Panc1 (cell line): Measurements from ENCODE around the gene KRTDAP. TPM values are rescaled to one million over a fixed set of nuclear protein-coding genes. Genes with fewer than 3 reads are reported as not detected.

ENCODE experiments used
- ATAC-seq: fragments of 200-7000 bp; cut with Tn5 transposase; 2 replicates; pipeline ENCODE4 v1.9.1; 2020; ENCODE audit warnings: mild to moderate bottlenecking, moderate library complexity
- BruUV-seq: library from RNA; stranded (reverse); fragments of 400-500 nt; replicated peaks from 2 replicates; lab custom pipeline; 2021; lab: Mats Ljungman, UMichigan
- CTCF ChIA-PET: fragments of 300-600 bp; sonication (Branson Sonifier 250); formaldehyde crosslinking; loops from one replicate; lab custom pipeline; 2022; ENCODE audit warnings: antibody characterized with exemption; lab: Charles Lee
- POLR2A ChIA-PET: fragments of 300-600 bp; sonication (Branson Sonifier 250); formaldehyde crosslinking; loops from one replicate; lab custom pipeline; 2022; ENCODE audit warnings: antibody characterized with exemption; lab: Charles Lee
- DNase-seq: peaks from one replicate; pipeline ENCODE4 v3.0.0-alpha.2; 2010; ENCODE audit warnings: low read depth, low spot score
- H3K27ac ChIP-seq: 2 replicates; pipeline ENCODE4 v1.5.1; 2011; ENCODE audit warnings: mild to moderate bottlenecking, low read length, inconsistent platforms
- H3K27me3 ChIP-seq: fragments of 200-500 bp; sonication (Bioruptor generic); 2 replicates; pipeline ENCODE4 v1.6.0; 2014; ENCODE audit warnings: low read length, inconsistent platforms; ENCODE audit not compliant: control insufficient read depth, insufficient read depth
- H3K36me3 ChIP-seq: fragments of 200-500 bp; sonication (Bioruptor generic); 2 replicates; pipeline ENCODE4 v1.5.1; 2014; ENCODE audit warnings: inconsistent platforms, mild to moderate bottlenecking, low read length, moderate library complexity; ENCODE audit not compliant: control insufficient read depth, insufficient read depth
- H3K4me1 ChIP-seq: 2 replicates; pipeline ENCODE4 v1.5.1; 2011; ENCODE audit warnings: inconsistent platforms, mild to moderate bottlenecking, low read length, moderate library complexity; ENCODE audit not compliant: control insufficient read depth, insufficient read depth
- H3K4me3 ChIP-seq, 2 experiments: 2 replicates each; pipeline ENCODE4 v1.5.1; 2011 to 2012; ENCODE audit warnings: low read depth in 2 of 2, low read length in 2 of 2, mild to moderate bottlenecking in 2 of 2, inconsistent platforms in 1 of 2, moderate library complexity in 1 of 2
- H3K9me3 ChIP-seq: fragments of 200-500 bp; sonication (Bioruptor generic); 2 replicates; pipeline ENCODE4 v1.5.1; 2014; ENCODE audit warnings: low read depth, mild to moderate bottlenecking, inconsistent platforms, low read length, moderate library complexity; ENCODE audit not compliant: control insufficient read depth, insufficient read depth
- CTCF ChIP-seq: fragments of 450-650 bp; IDR thresholded peaks from 2 replicates; pipeline ENCODE4 v1.5.1; 2017; ENCODE audit warnings: mild to moderate bottlenecking
- POLR2AphosphoS5 ChIP-seq: IDR thresholded peaks from 2 replicates; pipeline ENCODE4 v1.6.1; 2012; ENCODE audit warnings: mild to moderate bottlenecking, low read depth, low read length, moderate library complexity
- SIN3A ChIP-seq: IDR thresholded peaks from 2 replicates; pipeline ENCODE4 v1.6.1; 2012; ENCODE audit warnings: low read depth, mild to moderate bottlenecking, low read length, moderate library complexity, borderline replicate concordance; ENCODE audit not compliant: insufficient read depth
- TCF7L2 ChIP-seq: IDR thresholded peaks from 2 replicates; pipeline ENCODE4 v1.6.1; 2011; ENCODE audit warnings: mild to moderate bottlenecking, low read depth, low read length, inconsistent platforms
- in situ Hi-C: cut with HindIII; loops from 2 replicates; pipeline ENCODE4 v1.10.0; 2016; ENCODE audit warnings: low sequenced_read_pairs, low pct_unique_long_range_greater_than_20kb
- intact Hi-C: fragments of 100-400 bp; cut with micrococcal nuclease; formaldehyde crosslinking; loops from one replicate; pipeline ENCODE4 v1.10.0; 2022; ENCODE audit not compliant: unreplicated experiment
- total RNA-seq: library from RNA; stranded (reverse); gene quantifications from one replicate; pipeline ENCODE4 v1.2.1, GENCODE V29; 2021; ENCODE audit not compliant: unreplicated experiment
- TF ChIP-seq, protein P1 (sequence below), 2 experiments: IDR thresholded peaks; 2 replicates each; pipeline ENCODE4 v1.6.1; 2011 to 2012; ENCODE audit warnings: low read depth in 2 of 2, control low read depth in 1 of 2, low read length in 1 of 2, mild to moderate bottlenecking in 1 of 2, moderate library complexity in 1 of 2; ENCODE audit not compliant: insufficient read depth in 1 of 2

KRTDAP gene
- total RNA-seq, 1 experiment from 2014 or later = not detected

DNA sequence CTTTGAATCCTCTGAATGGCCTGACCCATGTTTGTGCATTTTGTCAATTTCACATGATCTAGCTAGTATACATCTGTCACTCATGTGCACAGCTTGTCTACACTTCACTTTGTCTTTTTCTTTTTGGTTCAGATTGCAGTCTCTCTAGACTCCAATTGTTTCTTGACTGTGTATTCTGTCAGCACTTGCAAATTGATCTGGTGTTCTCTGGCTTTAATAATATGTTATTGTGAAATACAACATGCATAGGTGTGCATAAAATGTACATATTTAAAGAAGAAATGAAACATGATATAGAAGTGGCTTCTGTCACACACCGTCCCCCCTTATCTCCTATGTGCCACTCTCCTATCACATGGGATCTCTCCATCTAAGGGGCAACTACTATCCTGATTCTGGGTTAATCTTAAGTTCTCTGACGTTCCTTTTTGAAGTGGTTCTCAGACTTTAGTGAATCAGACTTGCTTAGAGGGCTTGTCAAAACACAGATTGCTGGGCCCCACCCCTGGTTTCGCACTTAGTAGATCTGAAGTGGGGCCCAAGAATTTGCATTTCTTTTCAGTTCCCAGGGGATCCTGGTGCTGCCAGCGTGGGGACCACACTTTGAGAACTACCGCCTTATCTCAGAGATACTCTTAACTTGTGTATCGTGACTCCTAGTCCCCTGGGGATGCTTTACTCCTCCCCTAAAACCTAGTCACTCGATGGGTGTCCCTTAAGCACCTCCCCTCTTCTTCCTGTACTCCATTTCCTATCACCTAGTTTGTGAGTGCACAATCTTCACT lies 5.8 kb downstream of the KRTDAP start:
- peaks cover 10% of the 10 kb centered on the region for H3K27me3 ChIP-seq
- no peak overlapping the region for H3K4me3 ChIP-seq
- no peaks in the 10 kb centered on the region for H3K9me3 ChIP-seq
- no peak for DNase-seq
- in situ Hi-C loops (no loop called here), intact Hi-C loops (no loop called here)
- H3K4me1 ChIP-seq = no peaks in the 10 kb centered on the region
- no peak for TF ChIP-seq TCF7L2
- no TSS peak for BruUV-seq
- H3K36me3 ChIP-seq = no peaks in the 10 kb centered on the region
- ChIA-PET POLR2A (no interaction called here), CTCF (no interaction called here)
- H3K27ac ChIP-seq = no peak overlapping the region
- no peak for ATAC-seq

DNA sequence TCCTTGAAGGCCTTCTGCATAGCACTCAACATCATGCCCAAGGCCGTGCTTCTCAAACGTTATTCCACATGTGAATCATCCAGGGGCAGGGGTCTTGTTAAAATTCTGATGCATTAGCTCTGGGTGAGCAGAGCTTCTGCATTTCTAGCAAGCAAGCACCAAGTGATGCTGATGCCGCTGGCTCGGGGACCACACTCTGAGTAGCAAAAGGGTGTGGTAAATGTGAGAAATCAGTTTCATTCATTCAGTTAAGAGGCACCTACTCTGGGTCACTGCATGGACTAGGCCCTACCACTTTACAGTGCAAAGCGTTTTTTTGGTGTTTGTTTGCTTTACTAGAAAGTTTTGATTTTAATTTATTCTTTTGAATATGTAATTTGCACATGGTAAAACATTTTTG lies 7.2 kb downstream of the KRTDAP start:
- Histone ChIP-seq H3K4me1 (no peaks in the 10 kb centered on the region), H3K4me3 (no peak overlapping the region), H3K9me3 (no peaks in the 10 kb centered on the region), H3K27ac (no peak overlapping the region), H3K27me3 (peaks cover 7% of the 10 kb centered on the region), H3K36me3 (no peaks in the 10 kb centered on the region)
- TF ChIP-seq, protein P1, sequence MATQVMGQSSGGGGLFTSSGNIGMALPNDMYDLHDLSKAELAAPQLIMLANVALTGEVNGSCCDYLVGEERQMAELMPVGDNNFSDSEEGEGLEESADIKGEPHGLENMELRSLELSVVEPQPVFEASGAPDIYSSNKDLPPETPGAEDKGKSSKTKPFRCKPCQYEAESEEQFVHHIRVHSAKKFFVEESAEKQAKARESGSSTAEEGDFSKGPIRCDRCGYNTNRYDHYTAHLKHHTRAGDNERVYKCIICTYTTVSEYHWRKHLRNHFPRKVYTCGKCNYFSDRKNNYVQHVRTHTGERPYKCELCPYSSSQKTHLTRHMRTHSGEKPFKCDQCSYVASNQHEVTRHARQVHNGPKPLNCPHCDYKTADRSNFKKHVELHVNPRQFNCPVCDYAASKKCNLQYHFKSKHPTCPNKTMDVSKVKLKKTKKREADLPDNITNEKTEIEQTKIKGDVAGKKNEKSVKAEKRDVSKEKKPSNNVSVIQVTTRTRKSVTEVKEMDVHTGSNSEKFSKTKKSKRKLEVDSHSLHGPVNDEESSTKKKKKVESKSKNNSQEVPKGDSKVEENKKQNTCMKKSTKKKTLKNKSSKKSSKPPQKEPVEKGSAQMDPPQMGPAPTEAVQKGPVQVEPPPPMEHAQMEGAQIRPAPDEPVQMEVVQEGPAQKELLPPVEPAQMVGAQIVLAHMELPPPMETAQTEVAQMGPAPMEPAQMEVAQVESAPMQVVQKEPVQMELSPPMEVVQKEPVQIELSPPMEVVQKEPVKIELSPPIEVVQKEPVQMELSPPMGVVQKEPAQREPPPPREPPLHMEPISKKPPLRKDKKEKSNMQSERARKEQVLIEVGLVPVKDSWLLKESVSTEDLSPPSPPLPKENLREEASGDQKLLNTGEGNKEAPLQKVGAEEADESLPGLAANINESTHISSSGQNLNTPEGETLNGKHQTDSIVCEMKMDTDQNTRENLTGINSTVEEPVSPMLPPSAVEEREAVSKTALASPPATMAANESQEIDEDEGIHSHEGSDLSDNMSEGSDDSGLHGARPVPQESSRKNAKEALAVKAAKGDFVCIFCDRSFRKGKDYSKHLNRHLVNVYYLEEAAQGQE (IDR thresholded peaks at IDR 0.05; ENCODE audit: insufficient read depth in 1 of 2, low read depth in 2 of 2, low read length in 1 of 2) = no peak
- TF ChIP-seq SIN3A = no peak
- TF ChIP-seq CTCF = no peak
- TF ChIP-seq POLR2AphosphoS5 = no peak
- TF ChIP-seq TCF7L2 = no peak
- intact Hi-C loops (no loop called here), in situ Hi-C loops (no loop called here)
- CTCF ChIA-PET = no interaction called here
- ATAC-seq = no peak
- POLR2A ChIA-PET = no interaction called here
- BruUV-seq = no TSS peak
- DNase-seq = no peak
